Measurements from ENCODE around the gene SPAG17.

GRCh38 chr1:118149799-118150198 is 35.2 kb downstream of the SPAG17 start:
- TF ChIP-seq CTCF (conservative IDR thresholded peaks at IDR 0.05; ENCODE audit: low read depth, low read length) (no peak), RAD21 (IDR thresholded peaks at IDR 0.05; ENCODE audit: low read length) (no peak), BHLHE40 (IDR thresholded peaks at IDR 0.05; ENCODE audit: low read depth, low read length) (no peak), RCOR1 (IDR thresholded peaks at IDR 0.05; ENCODE audit: insufficient replicate concordance, low read length) (no peak), MAFK (IDR thresholded peaks at IDR 0.05; ENCODE audit: low read depth, low read length) (no peak), POLR2A (IDR thresholded peaks at IDR 0.05; ENCODE audit: low read depth, low read length) (no peak), USF2 (IDR thresholded peaks at IDR 0.05; ENCODE audit: low read depth, low read length) (no peak), ELK1 (IDR thresholded peaks at IDR 0.05; ENCODE audit: borderline replicate concordance, low read depth, low read length) (no peak), RFX5 (IDR thresholded peaks at IDR 0.05; ENCODE audit: low read depth, low read length) (no peak), MXI1 (IDR thresholded peaks at IDR 0.05; ENCODE audit: borderline replicate concordance, low read depth, low read length) (no peak), CEBPB (IDR thresholded peaks at IDR 0.05; ENCODE audit: low read depth, low read length) (no peak), FOS (IDR thresholded peaks at IDR 0.05; ENCODE audit: low read depth, low read length) (no peak), SMC3 (IDR thresholded peaks at IDR 0.05; ENCODE audit: low read depth, low read length) (no peak), CHD1 (IDR thresholded peaks at IDR 0.05; ENCODE audit: low read depth, low read length) (no peak)

All from IMR-90 (cell line).